Choroid plexus epithelial cell (primary cell): ENCODE results near the gene XRCC4.

Source experiments
- DNase-seq: peaks from one replicate; pipeline ENCODE4 v3.0.0-alpha.2; 2010; ENCODE audit warnings: low read depth
- H3K4me3 ChIP-seq: 2 replicates; pipeline ENCODE4 v1.5.1; 2011; ENCODE audit warnings: low read depth, mild to moderate bottlenecking, control low read depth, low read length, moderate library complexity
- TF ChIP-seq, protein P1 (sequence below): conservative IDR thresholded peaks from 2 replicates; pipeline ENCODE4 v1.5.1; 2011; ENCODE audit warnings: low read depth, mild to moderate bottlenecking, control low read depth, inconsistent platforms, low read length, moderate library complexity

The XRCC4 gene

DNA sequence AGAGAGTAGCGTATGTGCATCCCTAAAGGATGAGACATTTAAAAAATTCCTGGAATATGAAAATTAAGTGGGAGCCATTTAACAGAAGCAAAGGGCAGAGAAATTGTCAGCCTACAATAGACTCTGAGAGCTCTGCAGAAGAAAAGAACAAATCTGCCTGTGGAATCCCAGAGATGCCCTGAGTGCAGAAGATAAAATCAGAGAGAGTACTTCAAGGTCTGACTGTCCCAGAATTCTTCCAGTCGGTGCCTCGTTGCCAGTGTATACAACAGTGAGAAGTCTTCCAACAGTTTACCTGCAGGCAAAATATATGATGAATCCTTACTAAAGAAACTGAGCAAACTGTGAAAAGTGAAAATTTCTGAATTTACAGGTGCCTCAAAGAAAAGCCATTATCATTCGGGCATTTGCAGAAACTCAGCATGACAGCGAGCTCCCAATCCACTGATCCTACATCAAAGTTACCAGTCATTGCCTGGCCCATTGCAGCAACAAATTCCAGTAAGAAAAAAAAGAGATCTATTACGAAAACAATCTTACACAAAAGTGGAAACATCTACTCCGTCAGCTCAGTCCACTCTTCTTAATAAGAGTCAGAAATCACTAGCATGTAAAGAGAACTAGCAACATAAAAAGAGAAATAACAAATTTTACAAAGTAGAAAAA, 301.4 kb downstream of the XRCC4 start:
- DNase-seq = no peak
- H3K4me3 ChIP-seq = no peak overlapping the region
- TF ChIP-seq, protein P1, sequence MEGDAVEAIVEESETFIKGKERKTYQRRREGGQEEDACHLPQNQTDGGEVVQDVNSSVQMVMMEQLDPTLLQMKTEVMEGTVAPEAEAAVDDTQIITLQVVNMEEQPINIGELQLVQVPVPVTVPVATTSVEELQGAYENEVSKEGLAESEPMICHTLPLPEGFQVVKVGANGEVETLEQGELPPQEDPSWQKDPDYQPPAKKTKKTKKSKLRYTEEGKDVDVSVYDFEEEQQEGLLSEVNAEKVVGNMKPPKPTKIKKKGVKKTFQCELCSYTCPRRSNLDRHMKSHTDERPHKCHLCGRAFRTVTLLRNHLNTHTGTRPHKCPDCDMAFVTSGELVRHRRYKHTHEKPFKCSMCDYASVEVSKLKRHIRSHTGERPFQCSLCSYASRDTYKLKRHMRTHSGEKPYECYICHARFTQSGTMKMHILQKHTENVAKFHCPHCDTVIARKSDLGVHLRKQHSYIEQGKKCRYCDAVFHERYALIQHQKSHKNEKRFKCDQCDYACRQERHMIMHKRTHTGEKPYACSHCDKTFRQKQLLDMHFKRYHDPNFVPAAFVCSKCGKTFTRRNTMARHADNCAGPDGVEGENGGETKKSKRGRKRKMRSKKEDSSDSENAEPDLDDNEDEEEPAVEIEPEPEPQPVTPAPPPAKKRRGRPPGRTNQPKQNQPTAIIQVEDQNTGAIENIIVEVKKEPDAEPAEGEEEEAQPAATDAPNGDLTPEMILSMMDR = no peak

DNA sequence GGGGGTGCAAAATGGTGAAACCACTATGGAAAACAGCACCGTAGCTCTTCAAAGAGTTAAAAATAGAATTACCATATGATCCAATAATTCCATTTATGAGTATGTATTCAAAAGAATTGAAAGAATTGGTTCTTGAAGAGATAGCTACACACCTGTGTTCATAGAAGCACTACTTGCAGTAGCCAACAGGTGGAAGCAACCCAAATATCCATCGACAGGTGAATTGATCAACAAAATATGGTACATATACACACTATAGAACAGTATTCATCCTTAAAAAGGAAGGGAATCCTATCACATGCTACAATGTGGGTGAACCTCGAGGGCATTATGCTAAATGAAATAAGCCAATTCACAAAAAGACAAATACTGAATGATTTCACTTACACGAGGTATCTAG, 308.5 kb downstream of the XRCC4 start:
- TF ChIP-seq, protein P1 = no peak
- H3K4me3 ChIP-seq = no peak overlapping the region
- no peak for DNase-seq

- TF ChIP-seq, protein P1 = no peak
- H3K4me3 ChIP-seq = no peak overlapping the region
- no peak for DNase-seq
Observed at GRCh38 chr5:83387041-83387440, 309.7 kb downstream of the XRCC4 start.

GRCh38 chr5:83388608-83389007, 311.3 kb downstream of the XRCC4 start:
- TF ChIP-seq, protein P1 = no peak
- DNase-seq = peak; percentile 64
- H3K4me3 ChIP-seq = no peak overlapping the region

GRCh38 chr5:83392766-83393503, 315.6 kb downstream of the XRCC4 start:
- DNase-seq = no peak
- TF ChIP-seq, protein P1 = no peak
- no peak overlapping the region for H3K4me3 ChIP-seq

DNA sequence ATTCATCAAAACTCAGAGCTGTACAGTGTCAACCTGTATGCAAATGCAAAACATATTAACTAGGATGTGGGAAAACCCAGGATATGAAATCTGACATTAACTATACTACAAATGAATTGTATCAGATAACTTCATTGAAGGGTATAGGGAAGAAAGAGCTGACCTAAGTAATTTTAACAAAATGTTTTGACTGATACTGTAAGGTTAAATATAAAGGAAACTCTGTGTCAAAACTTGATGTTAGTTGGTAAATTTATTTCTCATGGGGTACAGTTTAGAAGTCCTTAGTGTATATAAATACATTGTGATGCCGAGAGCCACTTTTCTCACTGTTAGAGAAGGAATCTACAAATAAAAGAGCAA, 316.1 kb downstream of the XRCC4 start:
- no peak overlapping the region for H3K4me3 ChIP-seq
- no peak for DNase-seq
- TF ChIP-seq, protein P1 = no peak

- TF ChIP-seq, protein P1 = no peak
- no peak overlapping the region for H3K4me3 ChIP-seq
Observed at GRCh38 chr5:83394190-83394589, 316.8 kb downstream of the XRCC4 start.

More at GRCh38 chr5:83394190-83394589, 316.8 kb downstream of the XRCC4 start:
- DNase-seq = no peak
